ENCODE data around the gene SURF4. TPM values are rescaled to one million over a fixed set of nuclear protein-coding genes. Genes with fewer than 3 reads are reported as not detected.

SURF4 gene
- polyA plus RNA-seq (2012; ENCODE audit: insufficient read length, low read depth) = 227 TPM

DNA sequence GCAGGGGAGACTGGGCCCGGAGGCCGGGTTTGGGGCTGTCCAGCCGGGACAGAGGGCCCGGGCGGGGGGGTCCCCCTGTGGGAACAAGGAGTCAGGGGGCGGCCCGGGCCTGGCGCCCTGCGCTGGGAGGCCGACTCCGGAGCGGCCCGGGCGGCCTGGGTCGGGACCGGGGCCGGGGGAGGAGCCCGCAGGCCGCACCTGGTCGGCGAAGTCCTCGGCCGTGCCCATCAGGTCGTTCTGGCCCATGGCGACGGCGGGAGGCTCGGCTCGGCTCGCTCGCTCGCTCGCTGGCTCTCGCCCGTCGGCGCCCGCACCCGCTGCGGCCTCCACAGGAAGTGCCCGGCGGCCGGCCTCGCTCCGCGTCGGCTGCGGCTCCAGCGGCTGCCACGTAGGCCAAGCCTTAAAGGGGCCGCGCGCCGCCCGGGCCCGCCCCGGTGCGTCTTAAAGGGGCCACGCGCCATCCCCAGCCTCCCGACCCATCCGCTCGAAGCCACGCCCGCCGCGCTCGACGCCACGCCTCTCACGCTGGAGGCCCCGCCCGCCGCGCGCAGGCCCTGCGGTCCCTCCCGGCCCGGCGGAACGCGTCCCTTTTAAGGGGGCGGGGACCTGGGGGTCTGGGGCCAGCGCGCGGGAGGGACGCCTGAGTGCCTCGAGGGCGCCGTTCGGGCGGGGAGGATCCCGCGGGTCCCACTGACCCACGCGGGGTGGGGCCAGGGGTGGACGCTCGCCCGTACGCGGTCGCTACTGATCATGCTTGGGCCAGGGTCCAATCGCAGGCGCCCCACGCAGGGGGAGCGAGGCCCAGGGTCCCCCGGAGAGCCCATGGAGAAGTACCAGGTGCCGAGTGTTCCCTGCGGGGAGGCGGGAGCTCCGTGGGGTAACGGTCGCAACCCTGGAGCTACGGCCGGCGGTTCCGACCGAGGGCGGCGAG lies at the start of gene SURF4, which contains the start of gene STKLD1:
TSS of gene SURF4 (minus strand) at position 337 of the 931 bp plus-strand sequence. CDS start at position 246, 91 bp downstream.
TSS of gene STKLD1 (plus strand) at position 643 of the 931 bp plus-strand sequence. CDS start at position 751, 108 bp downstream.
- peak in 1 of 2 experiments; percentile 34; a peak in 1 of 4 replicates for TF ChIP-seq REST (IDR thresholded peaks at IDR 0.05; ENCODE audit: insufficient read depth in 1 of 2, low read depth in 2 of 2, low read length in 2 of 2)
- peak; percentile 80 for TF ChIP-seq POLR2AphosphoS5 (IDR thresholded peaks at IDR 0.05; ENCODE audit: low read depth, low read length)
- TF ChIP-seq FOXP2 (optimal IDR thresholded peaks at IDR 0.05; ENCODE audit: borderline replicate concordance, extremely low read depth, extremely low read length, insufficient read depth) = no peak
- TF ChIP-seq SIN3A (IDR thresholded peaks at IDR 0.05; ENCODE audit: borderline replicate concordance, insufficient read depth, low read length) = no peak
- peak; percentile 92 for TF ChIP-seq TAF1 (IDR thresholded peaks at IDR 0.05; ENCODE audit: borderline replicate concordance, insufficient read depth, low read length)

GRCh38 chr9:133425049-133425632 lies 49.3 kb upstream of the SURF4 start:
- no peak for TF ChIP-seq FOXP2 (optimal IDR thresholded peaks at IDR 0.05; ENCODE audit: borderline replicate concordance, extremely low read depth, extremely low read length, insufficient read depth)
- no peak for TF ChIP-seq REST (IDR thresholded peaks at IDR 0.05; ENCODE audit: insufficient read depth in 1 of 2, low read depth in 2 of 2, low read length in 2 of 2)
- TF ChIP-seq TAF1 (IDR thresholded peaks at IDR 0.05; ENCODE audit: borderline replicate concordance, insufficient read depth, low read length) = no peak
- TF ChIP-seq SIN3A (IDR thresholded peaks at IDR 0.05; ENCODE audit: borderline replicate concordance, insufficient read depth, low read length) = no peak

DNA sequence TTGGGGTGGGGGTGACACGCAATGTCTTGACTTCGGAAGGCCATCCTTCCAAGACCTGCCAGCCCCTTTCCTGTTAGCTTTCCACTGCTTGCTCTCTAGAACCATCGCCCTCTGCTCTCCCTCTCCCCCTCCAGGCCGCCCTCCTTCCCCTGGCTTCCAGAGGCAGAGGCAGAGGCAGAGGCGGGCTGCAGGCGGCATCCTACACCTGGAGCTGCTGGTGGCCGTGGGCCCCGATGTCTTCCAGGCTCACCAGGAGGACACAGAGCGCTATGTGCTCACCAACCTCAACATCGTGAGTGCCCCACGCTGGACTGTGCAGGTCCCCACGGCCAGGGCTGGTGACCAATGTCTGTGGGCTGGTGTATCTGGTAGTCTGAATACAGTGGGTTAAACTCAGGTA lies 48.3 kb upstream of the SURF4 start:
- no peak for TF ChIP-seq REST (IDR thresholded peaks at IDR 0.05; ENCODE audit: insufficient read depth in 1 of 2, low read depth in 2 of 2, low read length in 2 of 2)
- no peak for TF ChIP-seq TAF1 (IDR thresholded peaks at IDR 0.05; ENCODE audit: borderline replicate concordance, insufficient read depth, low read length)
- TF ChIP-seq FOXP2 (optimal IDR thresholded peaks at IDR 0.05; ENCODE audit: borderline replicate concordance, extremely low read depth, extremely low read length, insufficient read depth) = no peak
- no peak for TF ChIP-seq SIN3A (IDR thresholded peaks at IDR 0.05; ENCODE audit: borderline replicate concordance, insufficient read depth, low read length)
- no peak for TF ChIP-seq POLR2AphosphoS5 (IDR thresholded peaks at IDR 0.05; ENCODE audit: low read depth, low read length)

DNA sequence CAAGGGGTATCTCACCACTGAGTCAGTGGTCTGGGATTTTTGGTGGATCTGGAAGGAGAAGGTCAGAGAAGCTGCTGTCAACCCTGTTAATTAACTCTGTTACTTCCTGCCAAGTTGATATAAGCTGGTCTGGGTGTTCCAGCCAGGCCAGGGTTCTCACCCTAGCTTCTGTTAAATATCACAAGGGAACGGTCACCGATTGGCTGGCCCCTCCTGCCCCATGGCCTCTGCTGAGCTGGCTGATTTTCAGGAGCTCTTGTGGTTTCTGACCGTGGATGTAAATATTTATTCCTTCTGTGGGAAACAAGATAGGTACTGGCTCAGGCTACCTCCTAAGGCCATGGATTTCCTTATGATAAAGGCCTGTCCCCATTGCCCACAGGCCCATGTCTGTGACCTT lies 47.4 kb upstream of the SURF4 start:
- TF ChIP-seq REST (IDR thresholded peaks at IDR 0.05; ENCODE audit: insufficient read depth in 1 of 2, low read depth in 2 of 2, low read length in 2 of 2) (no peak), POLR2AphosphoS5 (IDR thresholded peaks at IDR 0.05; ENCODE audit: low read depth, low read length) (no peak), SIN3A (IDR thresholded peaks at IDR 0.05; ENCODE audit: borderline replicate concordance, insufficient read depth, low read length) (no peak), FOXP2 (optimal IDR thresholded peaks at IDR 0.05; ENCODE audit: borderline replicate concordance, extremely low read depth, extremely low read length, insufficient read depth) (no peak), TAF1 (IDR thresholded peaks at IDR 0.05; ENCODE audit: borderline replicate concordance, insufficient read depth, low read length) (no peak)

Data from PFSK-1 (cell line).